HG02588 (cell line): Measurements from ENCODE around the gene PAXIP1.

Source experiments
- ATAC-seq: cut with Tn5 transposase; IDR thresholded peaks from one replicate; pipeline ENCODE4 v1.9.1; 2021; ENCODE audit warnings: mild to moderate bottlenecking, moderate library complexity; ENCODE audit not compliant: unreplicated experiment

The PAXIP1 gene

GRCh38 chr7:154996101-154996500 lies 6.8 kb downstream of the PAXIP1 start:
- ATAC-seq, result no peak

- ATAC-seq, result no peak
Measured at GRCh38 chr7:154994996-154995395, 7.9 kb downstream of the PAXIP1 start.

- ATAC-seq, result no peak
Measured at GRCh38 chr7:154990964-154991540, 11.9 kb downstream of the PAXIP1 start.

DNA sequence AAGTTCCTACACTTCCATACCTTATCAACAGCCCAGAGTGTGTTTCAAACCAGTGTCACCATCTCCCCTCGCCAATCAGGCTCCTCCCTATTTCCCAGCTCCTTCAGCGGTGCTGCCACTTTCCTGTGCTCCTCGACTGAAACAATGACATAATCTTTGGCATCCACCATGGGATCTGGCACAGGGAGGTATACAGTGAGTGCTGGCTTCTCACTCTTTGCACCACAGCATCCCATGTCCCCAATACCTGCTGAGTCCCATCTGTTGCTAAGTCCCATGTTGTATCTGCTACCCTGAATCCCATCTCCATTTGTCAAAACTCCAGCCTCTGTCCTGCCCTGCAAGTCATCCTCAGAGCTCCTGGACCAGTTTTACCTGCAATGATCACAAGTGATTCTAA lies 15.4 kb downstream of the PAXIP1 start:
- no peak for ATAC-seq

- ATAC-seq, result no peak
Measured at GRCh38 chr7:154986200-154986945, 16.6 kb downstream of the PAXIP1 start.

- ATAC-seq, result no peak
Measured at GRCh38 chr7:154985230-154985629, 17.7 kb downstream of the PAXIP1 start.

DNA sequence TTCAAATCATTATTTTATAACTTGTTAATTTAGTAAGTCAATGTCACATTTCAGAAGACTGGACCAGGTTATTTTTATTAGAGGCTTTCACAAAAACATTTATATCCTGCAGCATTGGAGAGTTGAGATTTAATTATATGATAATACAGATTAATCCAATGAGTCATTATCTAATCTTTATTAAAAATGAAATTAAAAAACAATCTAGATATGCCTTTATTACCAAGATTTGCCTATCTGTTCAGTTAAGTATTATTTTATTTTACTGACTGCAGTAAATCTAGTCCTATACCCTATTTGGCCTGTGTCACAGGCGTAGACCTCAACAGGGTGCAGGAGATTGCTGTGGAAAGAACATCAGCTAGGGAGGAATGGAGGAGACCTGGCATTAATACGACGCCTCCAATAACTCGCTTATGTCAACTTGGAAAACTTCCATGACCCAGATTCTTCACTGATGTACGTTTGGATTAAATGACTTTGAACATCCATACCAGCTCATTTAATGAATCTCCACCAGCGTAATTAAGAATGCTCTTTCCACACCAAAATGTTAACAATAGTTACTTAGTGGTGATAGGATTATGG lies 18.2 kb downstream of the PAXIP1 start:
- ATAC-seq, result no peak

- no peak for ATAC-seq
Measured at GRCh38 chr7:154978017-154978416, 24.9 kb downstream of the PAXIP1 start.

- no peak for ATAC-seq
Measured at GRCh38 chr7:154977250-154977649, 25.7 kb downstream of the PAXIP1 start.

- no peak for ATAC-seq
Measured at GRCh38 chr7:154976844-154977243, 26.1 kb downstream of the PAXIP1 start.

DNA sequence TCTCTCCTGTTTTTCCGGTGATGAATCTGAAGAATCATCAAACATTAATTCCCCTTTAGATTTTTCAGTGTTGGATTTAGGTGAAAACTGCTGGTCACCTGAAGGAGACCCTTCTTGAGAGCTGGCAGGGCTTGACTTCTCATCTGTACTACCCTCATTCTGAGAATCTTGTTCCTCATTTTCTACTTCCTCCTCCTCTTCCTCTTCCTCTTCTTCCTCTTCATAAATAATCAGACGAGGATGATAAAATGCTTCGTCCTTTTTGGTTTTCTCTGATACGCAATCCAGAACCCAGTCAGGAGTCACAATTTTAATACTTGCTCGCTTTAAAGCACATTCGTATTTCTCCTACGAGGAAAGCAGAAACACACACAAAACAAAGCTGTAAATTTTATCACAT lies 26.9 kb downstream of the PAXIP1 start:
- no peak for ATAC-seq

DNA sequence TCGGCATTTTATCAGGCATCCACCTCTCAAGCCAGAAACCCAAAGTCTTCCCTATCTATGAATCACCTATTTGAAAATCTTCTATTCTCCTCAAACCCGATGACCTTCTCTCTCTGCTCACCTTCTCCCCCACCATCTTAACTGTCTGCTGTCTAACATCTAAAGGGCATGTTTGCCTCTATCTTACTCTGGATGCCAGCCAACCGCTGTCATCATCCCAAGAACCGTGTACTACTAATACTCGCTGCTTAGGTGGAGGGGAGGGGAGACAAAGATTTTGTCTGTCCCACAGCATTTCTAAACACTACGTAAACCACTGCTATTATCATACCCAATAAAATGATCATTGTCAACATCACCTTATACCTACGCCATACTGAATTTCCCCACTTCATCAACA lies 29.5 kb downstream of the PAXIP1 start:
- ATAC-seq, result no peak

GRCh38 chr7:154968336-154969001 lies 34.5 kb downstream of the PAXIP1 start:
- no peak for ATAC-seq

- no peak for ATAC-seq
Measured at GRCh38 chr7:154967401-154967955, 35.4 kb downstream of the PAXIP1 start.

DNA sequence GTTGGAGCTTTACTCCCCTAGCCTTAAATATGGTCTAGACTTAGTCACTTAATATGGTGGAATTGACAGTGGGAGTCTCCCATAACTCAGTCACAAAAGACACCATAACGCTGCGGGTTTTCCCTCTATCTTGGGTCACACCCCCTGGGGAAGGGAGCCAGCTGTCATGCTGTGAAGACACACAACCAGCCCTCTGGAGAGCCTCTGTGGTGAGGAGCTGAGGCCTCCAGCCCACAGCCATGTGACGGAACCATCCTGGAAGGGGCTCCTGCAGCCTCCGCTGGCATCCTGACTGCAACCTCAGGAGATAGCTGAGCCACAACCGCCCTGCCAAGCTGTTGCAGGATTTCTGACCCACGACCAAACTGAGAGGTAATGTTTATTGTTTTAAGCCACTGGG lies 37.9 kb downstream of the PAXIP1 start:
- ATAC-seq, result no peak

DNA sequence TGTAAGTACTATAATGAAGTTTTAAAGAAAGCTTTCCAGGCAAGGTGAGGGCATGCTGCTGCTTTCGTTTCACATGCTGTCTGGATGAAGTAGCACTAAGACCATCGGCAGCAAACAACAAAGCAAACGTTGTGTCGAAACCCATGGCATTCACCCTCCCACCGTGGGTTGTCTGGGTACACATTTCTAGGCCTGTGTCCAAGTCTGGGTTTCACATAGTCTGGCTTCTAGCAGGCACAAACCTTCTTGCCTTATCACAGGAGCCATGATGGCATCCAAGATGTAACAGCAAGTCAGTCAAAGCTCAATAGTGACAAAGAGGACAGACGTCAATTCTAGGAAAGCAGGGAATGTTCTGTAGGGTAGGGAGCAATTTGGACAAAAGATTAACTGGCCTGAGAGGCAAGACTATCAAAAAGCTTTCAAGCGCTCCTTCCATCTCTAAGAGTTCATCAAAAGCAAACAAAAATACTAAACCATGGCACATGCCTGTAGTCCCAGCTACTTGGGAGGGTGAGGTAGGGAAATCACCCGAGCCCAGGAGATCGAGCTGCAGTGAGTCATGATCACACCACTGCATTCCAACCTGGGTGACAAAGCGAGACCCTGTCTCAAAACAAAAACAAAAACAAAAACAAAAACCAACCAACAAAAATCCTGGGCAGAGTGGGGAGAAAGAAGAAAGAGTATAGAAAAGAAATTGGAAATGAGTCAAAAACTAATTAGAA lies 42.7 kb downstream of the PAXIP1 start:
- ATAC-seq, result no peak

GRCh38 chr7:154956427-154956826 lies 46.5 kb downstream of the PAXIP1 start:
- ATAC-seq, result no peak

GRCh38 chr7:154953006-154953684 lies 49.8 kb downstream of the PAXIP1 start:
- no peak for ATAC-seq

DNA sequence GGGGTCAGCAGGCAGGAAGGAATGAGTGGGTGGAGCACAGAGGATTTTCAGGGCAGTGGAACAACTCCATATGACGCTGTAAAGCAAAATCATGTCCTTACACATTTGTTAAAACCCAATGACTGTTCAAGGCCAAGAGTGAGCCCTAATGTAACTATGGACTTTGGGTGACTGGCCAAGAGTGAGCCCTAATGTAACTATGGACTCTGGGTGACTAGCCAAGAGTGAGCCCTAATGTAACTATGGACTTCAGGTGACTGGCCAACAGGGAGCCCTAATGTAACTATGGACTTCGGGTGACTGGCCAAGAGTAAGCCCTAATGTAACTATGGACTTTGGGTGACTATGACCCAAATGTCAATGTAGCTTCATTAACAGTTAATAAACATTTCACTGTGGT lies 52.0 kb downstream of the PAXIP1 start:
- no peak for ATAC-seq

DNA sequence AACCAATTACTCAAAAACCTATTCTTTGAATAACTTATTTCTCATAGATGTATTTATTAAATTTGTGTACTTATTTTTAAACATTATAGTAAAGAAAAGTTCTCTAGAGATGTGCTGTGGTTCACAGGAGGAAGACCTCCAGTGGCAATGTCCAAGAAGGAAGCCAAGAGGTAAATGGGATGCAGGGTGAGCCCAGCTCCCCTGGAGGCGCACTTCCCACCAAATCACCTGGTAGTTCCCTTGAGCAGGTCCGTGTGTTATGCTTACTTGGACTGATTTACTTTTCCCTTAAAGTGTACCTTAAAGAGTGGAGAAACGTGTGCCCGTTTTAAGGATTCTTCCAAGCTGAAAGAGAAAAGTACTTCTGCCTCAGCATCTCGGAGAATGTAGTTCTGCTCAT lies 55.3 kb downstream of the PAXIP1 start:
- no peak for ATAC-seq
